CD4-positive, alpha-beta T cell (primary cell): ENCODE data around the gene USP46. TPM values are rescaled to one million over a fixed set of nuclear protein-coding genes. Genes with fewer than 3 reads are reported as not detected.

ENCODE experiments used
- ATAC-seq: fragments of 200-7000 bp; cut with Tn5 transposase; one replicate; pipeline ENCODE4 v1.10.0; 2022; ENCODE audit warnings: mild to moderate bottlenecking; ENCODE audit not compliant: poor library complexity
- CTCF ChIA-PET: fragments of 350-600 bp; sonication (Branson Sonifier 250); formaldehyde crosslinking; loops from one replicate; lab custom pipeline; 2021; ENCODE audit warnings: antibody characterized with exemption, inconsistent platforms; lab: Charles Lee
- POLR2A ChIA-PET: fragments of 350-600 bp; sonication (Branson Sonifier 250); formaldehyde crosslinking; loops from one replicate; lab custom pipeline; 2021; ENCODE audit warnings: antibody characterized with exemption, inconsistent platforms; lab: Charles Lee
- DNase-seq, 14 experiments: peaks; one replicate each; pipeline ENCODE4 v3.0.0-alpha.2; 2013 to 2020; ENCODE audit warnings: mixed read lengths in 2 of 14
- H3K27ac ChIP-seq, 2 donors: one replicate each; pipeline versions ENCODE4 v1.5.1 to v1.7.0; 2013; ENCODE audit warnings: low read length in 2 of 2, low read depth in 1 of 2, mild to moderate bottlenecking in 1 of 2
- H3K27me3 ChIP-seq, 2 experiments: 1 replicate in 1 of 2; 2 replicates in 1 of 2; pipeline versions ENCODE4 v1.6.1 to v1.7.0; 2013; ENCODE audit warnings: low read length in 2 of 2, control low read depth in 1 of 2, mild to moderate bottlenecking in 1 of 2, moderate library complexity in 1 of 2; ENCODE audit not compliant: insufficient read depth in 2 of 2, control insufficient read depth in 1 of 2
- H3K36me3 ChIP-seq: one replicate; pipeline ENCODE4 v1.6.1; 2013; ENCODE audit warnings: low read length, control low read depth; ENCODE audit not compliant: insufficient read depth
- H3K4me1 ChIP-seq: one replicate; pipeline ENCODE4 v1.6.1; 2013; ENCODE audit warnings: low read length, control low read depth; ENCODE audit not compliant: insufficient read depth
- H3K4me3 ChIP-seq: one replicate; pipeline ENCODE4 v1.5.1; 2013; ENCODE audit warnings: mild to moderate bottlenecking, low read length, moderate library complexity
- H3K9me3 ChIP-seq, 2 experiments: 1 replicate in 1 of 2; 2 replicates in 1 of 2; pipeline versions ENCODE4 v1.6.1 to v1.7.0; 2013; ENCODE audit warnings: low read length in 2 of 2, mild to moderate bottlenecking in 2 of 2, control low read depth in 1 of 2, moderate library complexity in 1 of 2; ENCODE audit not compliant: control insufficient read depth in 1 of 2, insufficient read depth in 1 of 2
- H3K27ac Mint-ChIP-seq: one replicate; pipeline ENCODE4 v1.8.0; 2020; ENCODE audit warnings: mixed read lengths
- H3K27me3 Mint-ChIP-seq: one replicate; pipeline ENCODE4 v1.8.0; 2021; ENCODE audit warnings: mixed read lengths
- H3K36me3 Mint-ChIP-seq: one replicate; pipeline ENCODE4 v1.8.0; 2021; ENCODE audit warnings: low read depth, mixed read lengths
- H3K4me1 Mint-ChIP-seq: one replicate; pipeline ENCODE4 v1.8.0; 2021; ENCODE audit warnings: low read depth, mixed read lengths
- H3K4me3 Mint-ChIP-seq: one replicate; pipeline ENCODE4 v1.8.0; 2020; ENCODE audit warnings: mild to moderate bottlenecking, mixed read lengths
- H3K9me3 Mint-ChIP-seq: one replicate; pipeline ENCODE4 v1.8.0; 2020; ENCODE audit warnings: mixed read lengths
- intact Hi-C, 2 experiments: fragments of 100-400 bp; cut with DNase I in 1 of 2; cut with micrococcal nuclease in 1 of 2; formaldehyde crosslinking; loops; one replicate each; pipeline versions ENCODE4 v1.15.1 to v1.9.0; 2023 to 2025; cut with DNase I, micrococcal nuclease
- total RNA-seq, 174 experiments: library from RNA in 2 of 174; stranded (reverse) in 2 of 174; gene quantifications; one replicate each; pipeline ENCODE4 v1.2.3 and lab custom pipeline; 2021 to 2026
- TF ChIP-seq, protein P1 (sequence below): fragments of 200-600 bp; IDR thresholded peaks from one replicate; pipeline ENCODE4 v1.8.0; 2022; ENCODE audit warnings: antibody characterized with exemption, mild to moderate bottlenecking

USP46 gene
- total RNA-seq, 2 experiments from 2014 or later = 6.8 to 10.5 TPM

DNA sequence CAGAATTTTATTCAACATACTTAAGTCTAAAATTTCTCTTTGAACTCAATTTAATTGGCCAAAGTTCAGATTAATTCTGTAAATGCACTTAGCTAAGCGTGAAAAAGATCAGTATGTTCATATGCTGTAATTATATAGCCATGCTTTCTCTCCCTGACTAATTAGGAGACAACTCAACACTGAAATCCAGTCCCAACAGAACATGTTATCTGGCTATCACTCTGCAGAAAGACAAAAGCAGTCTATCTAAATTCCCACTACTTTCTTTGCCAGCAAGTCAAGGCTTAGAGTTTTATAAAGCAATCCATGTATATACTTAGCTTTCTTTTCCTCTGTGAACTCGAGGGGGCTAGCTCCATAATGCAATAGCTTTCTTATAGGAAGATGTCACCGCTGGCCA lies 16.0 kb upstream of the USP46 start:
- ATAC-seq (no peak), DNase-seq (no peak)
- intact Hi-C loops = no loop called here
- no peaks in the 10 kb centered on the region for H3K9me3 Mint-ChIP-seq
- H3K36me3 ChIP-seq = no peaks in the 10 kb centered on the region
- H3K4me1 Mint-ChIP-seq = no peaks in the 10 kb centered on the region
- H3K36me3 Mint-ChIP-seq = no peaks in the 10 kb centered on the region
- no peak overlapping the region for H3K27ac ChIP-seq
- H3K27me3 Mint-ChIP-seq = peaks cover 19% of the 10 kb centered on the region
- H3K4me3 ChIP-seq = no peak overlapping the region
- H3K27ac Mint-ChIP-seq = no peak overlapping the region
- H3K27me3 ChIP-seq = peaks cover 0 to 4% of the 10 kb centered on the region in 2 experiments
- TF ChIP-seq, protein P1, sequence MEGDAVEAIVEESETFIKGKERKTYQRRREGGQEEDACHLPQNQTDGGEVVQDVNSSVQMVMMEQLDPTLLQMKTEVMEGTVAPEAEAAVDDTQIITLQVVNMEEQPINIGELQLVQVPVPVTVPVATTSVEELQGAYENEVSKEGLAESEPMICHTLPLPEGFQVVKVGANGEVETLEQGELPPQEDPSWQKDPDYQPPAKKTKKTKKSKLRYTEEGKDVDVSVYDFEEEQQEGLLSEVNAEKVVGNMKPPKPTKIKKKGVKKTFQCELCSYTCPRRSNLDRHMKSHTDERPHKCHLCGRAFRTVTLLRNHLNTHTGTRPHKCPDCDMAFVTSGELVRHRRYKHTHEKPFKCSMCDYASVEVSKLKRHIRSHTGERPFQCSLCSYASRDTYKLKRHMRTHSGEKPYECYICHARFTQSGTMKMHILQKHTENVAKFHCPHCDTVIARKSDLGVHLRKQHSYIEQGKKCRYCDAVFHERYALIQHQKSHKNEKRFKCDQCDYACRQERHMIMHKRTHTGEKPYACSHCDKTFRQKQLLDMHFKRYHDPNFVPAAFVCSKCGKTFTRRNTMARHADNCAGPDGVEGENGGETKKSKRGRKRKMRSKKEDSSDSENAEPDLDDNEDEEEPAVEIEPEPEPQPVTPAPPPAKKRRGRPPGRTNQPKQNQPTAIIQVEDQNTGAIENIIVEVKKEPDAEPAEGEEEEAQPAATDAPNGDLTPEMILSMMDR = no peak
- no peak overlapping the region for H3K4me3 Mint-ChIP-seq
- H3K9me3 ChIP-seq = no peaks in the 10 kb centered on the region
- H3K4me1 ChIP-seq = no peaks in the 10 kb centered on the region
- CTCF ChIA-PET = no interaction called here
- POLR2A ChIA-PET = no interaction called here

DNA sequence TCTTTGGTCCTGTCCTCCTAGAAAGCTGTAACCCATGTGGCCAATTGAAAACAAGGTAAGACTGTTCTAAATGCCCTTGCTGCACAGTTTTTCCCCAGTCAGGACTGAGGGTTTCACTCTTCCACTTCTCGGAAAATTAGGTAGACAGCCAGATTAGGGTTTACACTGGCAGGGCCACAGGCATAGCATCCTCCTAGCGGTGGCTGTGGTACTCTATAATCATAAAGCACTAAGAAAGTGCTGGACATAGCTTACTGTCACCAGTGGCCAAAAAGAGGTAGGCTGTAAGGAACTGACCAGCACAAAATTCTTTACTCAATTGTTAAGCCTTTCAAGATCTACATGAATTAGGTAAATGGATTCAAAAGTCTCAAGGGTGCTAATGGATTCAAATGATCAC lies 11.6 kb upstream of the USP46 start:
- no peak for ATAC-seq
- Histone ChIP-seq H3K4me1 (no peaks in the 10 kb centered on the region), H3K27ac (no peak overlapping the region), H3K4me3 (no peak overlapping the region), H3K9me3 (no peaks in the 10 kb centered on the region), H3K36me3 (no peaks in the 10 kb centered on the region), H3K27me3 (peaks cover 0 to 4% of the 10 kb centered on the region in 2 experiments)
- POLR2A ChIA-PET = interaction anchor here (0.7 kb wide), 1 partner anchor 485 kb away, joined by 3 read pairs; no protein-coding TSS in a partner anchor
- no peaks in the 10 kb centered on the region for H3K9me3 Mint-ChIP-seq
- DNase-seq = no peak
- H3K36me3 Mint-ChIP-seq = no peaks in the 10 kb centered on the region
- no peak overlapping the region for H3K4me3 Mint-ChIP-seq
- no peaks in the 10 kb centered on the region for H3K4me1 Mint-ChIP-seq
- no peak overlapping the region for H3K27ac Mint-ChIP-seq
- intact Hi-C loops = no loop called here
- TF ChIP-seq, protein P1 = no peak
- CTCF ChIA-PET = interaction anchor here (1.2 kb wide), 1 partner anchor 9 kb away, joined by 3 read pairs; no protein-coding TSS in a partner anchor
- peaks cover 38% of the 10 kb centered on the region for H3K27me3 Mint-ChIP-seq

- H3K4me3 ChIP-seq = no peak overlapping the region
- Mint-ChIP-seq H3K4me1 (no peaks in the 10 kb centered on the region), H3K27me3 (peaks cover 42% of the 10 kb centered on the region), H3K36me3 (no peaks in the 10 kb centered on the region), H3K9me3 (no peaks in the 10 kb centered on the region), H3K4me3 (no peak overlapping the region), H3K27ac (no peak overlapping the region)
- no peaks in the 10 kb centered on the region for H3K36me3 ChIP-seq
- ChIA-PET CTCF (interaction anchor here (1.2 kb wide), 1 partner anchor 9 kb away, joined by 3 read pairs; no protein-coding TSS in a partner anchor), POLR2A (no interaction called here)
- H3K9me3 ChIP-seq = no peaks in the 10 kb centered on the region
- intact Hi-C loops = no loop called here
- ATAC-seq (no peak), DNase-seq (no peak)
- H3K27me3 ChIP-seq = peaks cover 0 to 4% of the 10 kb centered on the region in 2 experiments
- H3K4me1 ChIP-seq = no peaks in the 10 kb centered on the region
- no peak overlapping the region for H3K27ac ChIP-seq
- TF ChIP-seq, protein P1 = no peak
Observed at GRCh38 chr4:52670121-52670520, 11.0 kb upstream of the USP46 start.
